Keratinocyte (primary cell): ENCODE results near the gene DLL4. TPM values are rescaled to one million over a fixed set of nuclear protein-coding genes. Genes with fewer than 3 reads are reported as not detected.

ENCODE experiments used
- DNase-seq: peaks from one replicate; pipeline ENCODE4 v3.0.0-alpha.2; 2011; ENCODE audit warnings: low read depth, missing footprints, low spot score
- FAIRE-seq: peaks from 2 replicates; lab custom pipeline; 2011; peaks lifted over from hg19 to GRCh38; lab: Jason Lieb, UNC
- H2AFZ ChIP-seq: 2 replicates; pipeline ENCODE4 v1.6.0; 2012; ENCODE audit warnings: low read length, control low read depth, inconsistent platforms; ENCODE audit not compliant: control insufficient read depth
- H3K27ac ChIP-seq: 2 replicates; pipeline ENCODE4 v1.5.1; 2011; ENCODE audit warnings: low read length; ENCODE audit not compliant: control insufficient read depth, insufficient read depth
- H3K27me3 ChIP-seq: 3 replicates; pipeline ENCODE4 v1.6.0; 2011; ENCODE audit warnings: low read length; ENCODE audit not compliant: control insufficient read depth, insufficient read depth; ENCODE audit errors: extremely low read depth
- H3K36me3 ChIP-seq, 2 experiments: 2 replicates in 1 of 2; 3 replicates in 1 of 2; pipeline ENCODE4 v1.5.1; 2011; ENCODE audit warnings: low read length in 2 of 2, mild to moderate bottlenecking in 1 of 2; ENCODE audit not compliant: control insufficient read depth in 2 of 2, insufficient read depth in 2 of 2; ENCODE audit errors: extremely low read depth in 1 of 2
- H3K4me1 ChIP-seq: 3 replicates; pipeline ENCODE4 v1.5.1; 2011; ENCODE audit warnings: low read length; ENCODE audit not compliant: control insufficient read depth, insufficient read depth; ENCODE audit errors: extremely low read depth
- H3K4me2 ChIP-seq: 3 replicates; pipeline ENCODE4 v1.6.0; 2011; ENCODE audit warnings: low read depth, low read length; ENCODE audit not compliant: control insufficient read depth, insufficient read depth; ENCODE audit errors: extremely low read depth
- H3K4me3 ChIP-seq, 3 experiments: fragments of 200-600 bp in 1 of 3; sonication (generic) in 1 of 3; 2 replicates in 2 of 3; 3 replicates in 1 of 3; pipeline ENCODE4 v1.5.1; 2011 to 2016; ENCODE audit warnings: low read length in 3 of 3, mild to moderate bottlenecking in 3 of 3, control low read depth in 2 of 3, inconsistent platforms in 1 of 3, low read depth in 1 of 3, mixed read lengths in 1 of 3, mixed run types in 1 of 3, moderate library complexity in 1 of 3; ENCODE audit not compliant: control insufficient read depth in 2 of 3, insufficient read depth in 2 of 3; ENCODE audit errors: extremely low read depth in 1 of 3
- H3K79me2 ChIP-seq: 2 replicates; pipeline ENCODE4 v1.6.0; 2012; ENCODE audit warnings: low read length; ENCODE audit not compliant: control insufficient read depth, insufficient read depth
- H3K9ac ChIP-seq: 3 replicates; pipeline ENCODE4 v1.6.0; 2011; ENCODE audit warnings: low read length; ENCODE audit not compliant: control insufficient read depth, insufficient read depth; ENCODE audit errors: extremely low read depth
- H3K9me1 ChIP-seq: 3 replicates; pipeline ENCODE4 v1.6.0; 2011; ENCODE audit warnings: low read length; ENCODE audit not compliant: control insufficient read depth, insufficient read depth; ENCODE audit errors: extremely low read depth
- H3K9me3 ChIP-seq: 2 replicates; pipeline ENCODE4 v1.5.1; 2012; ENCODE audit warnings: low read depth, low read length; ENCODE audit not compliant: control insufficient read depth
- H4K20me1 ChIP-seq: 3 replicates; pipeline ENCODE4 v1.6.0; 2011; ENCODE audit warnings: low read length; ENCODE audit not compliant: control insufficient read depth, insufficient read depth; ENCODE audit errors: extremely low read depth
- EZH2 ChIP-seq: IDR thresholded peaks from one replicate; pipeline ENCODE4 v1.6.1; 2012; ENCODE audit warnings: inconsistent platforms, mild to moderate bottlenecking, low read length, moderate library complexity
- dilution Hi-C: fragments of 300-500 bp; cut with MboI; formaldehyde crosslinking; loops from one replicate; pipeline ENCODE4 v1.7.0; 2020; ENCODE audit warnings: low sequenced_read_pairs; ENCODE audit not compliant: extremely low pct_ligation_motif_present
- polyA plus RNA-seq, 5 experiments: library from polyadenylated mRNA; depleted of rRNA in 3 of 5; stranded (reverse) in 3 of 5; stranded (forward) in 1 of 5; unstranded in 1 of 5; fragments of >200 nt; gene quantifications; 1 replicate in 1 of 5; 2 replicates in 3 of 5; 3 replicates in 1 of 5; pipeline versions ENCODE4 v1.2.1 to v1.2.3, GENCODE V29; 2011 to 2012; ENCODE audit warnings: missing spikeins in 2 of 5, low read depth in 1 of 5, low replicate concordance in 1 of 5
- TF ChIP-seq, protein P1 (sequence below), 3 experiments: IDR thresholded peaks in 1 of 3; conservative IDR thresholded peaks in 1 of 3; optimal IDR thresholded peaks in 1 of 3; 2 replicates in 2 of 3; 3 replicates in 1 of 3; pipeline versions ENCODE3 to v1.5.1; 2011; ENCODE audit warnings: low read length in 3 of 3, mild to moderate bottlenecking in 3 of 3, moderate library complexity in 2 of 3, control low read depth in 1 of 3, inconsistent platforms in 1 of 3; ENCODE audit not compliant: insufficient read depth in 2 of 3; ENCODE audit errors: extremely low read depth in 1 of 3

The DLL4 gene
- polyA plus RNA-seq, 1 donor (not counting 4 experiments of a cell fraction or from before 2014, with no cell fraction given) = not detected

DNA sequence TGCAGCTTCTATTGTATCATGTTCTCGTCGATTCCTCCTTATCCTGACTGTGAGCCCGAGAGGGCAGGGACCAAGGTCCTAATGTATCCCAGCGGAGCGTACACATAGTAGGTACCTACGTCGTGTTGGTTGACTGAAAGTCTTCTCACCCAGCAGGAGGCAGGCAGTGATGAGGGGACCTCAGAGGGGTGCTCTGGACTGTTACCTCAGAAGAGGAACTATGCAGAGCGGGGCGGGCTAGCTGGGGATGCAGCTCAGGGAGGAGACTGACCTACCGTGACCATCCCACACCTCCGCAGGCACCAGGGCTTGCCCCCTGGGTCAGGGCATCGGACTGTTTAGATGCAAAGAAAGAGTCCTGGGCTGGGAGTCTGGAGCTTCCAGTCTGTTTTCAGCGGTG is 35.5 kb downstream of the DLL4 start:
- Histone ChIP-seq H3K79me2 (no peaks in the 10 kb centered on the region), H3K4me1 (no peaks in the 10 kb centered on the region), H3K4me2 (no peak overlapping the region), H3K9me3 (no peaks in the 10 kb centered on the region), H3K9ac (no peak overlapping the region), H2AFZ (no peak overlapping the region), H3K36me3 (no peaks in the 10 kb centered on the region), H3K27me3 (no peaks in the 10 kb centered on the region), H4K20me1 (no peaks in the 10 kb centered on the region), H3K27ac (no peak overlapping the region), H3K4me3 (no peak overlapping the region), H3K9me1 (no peaks in the 10 kb centered on the region)
- FAIRE-seq = no peak
- DNase-seq = no peak
- TF ChIP-seq, protein P1, sequence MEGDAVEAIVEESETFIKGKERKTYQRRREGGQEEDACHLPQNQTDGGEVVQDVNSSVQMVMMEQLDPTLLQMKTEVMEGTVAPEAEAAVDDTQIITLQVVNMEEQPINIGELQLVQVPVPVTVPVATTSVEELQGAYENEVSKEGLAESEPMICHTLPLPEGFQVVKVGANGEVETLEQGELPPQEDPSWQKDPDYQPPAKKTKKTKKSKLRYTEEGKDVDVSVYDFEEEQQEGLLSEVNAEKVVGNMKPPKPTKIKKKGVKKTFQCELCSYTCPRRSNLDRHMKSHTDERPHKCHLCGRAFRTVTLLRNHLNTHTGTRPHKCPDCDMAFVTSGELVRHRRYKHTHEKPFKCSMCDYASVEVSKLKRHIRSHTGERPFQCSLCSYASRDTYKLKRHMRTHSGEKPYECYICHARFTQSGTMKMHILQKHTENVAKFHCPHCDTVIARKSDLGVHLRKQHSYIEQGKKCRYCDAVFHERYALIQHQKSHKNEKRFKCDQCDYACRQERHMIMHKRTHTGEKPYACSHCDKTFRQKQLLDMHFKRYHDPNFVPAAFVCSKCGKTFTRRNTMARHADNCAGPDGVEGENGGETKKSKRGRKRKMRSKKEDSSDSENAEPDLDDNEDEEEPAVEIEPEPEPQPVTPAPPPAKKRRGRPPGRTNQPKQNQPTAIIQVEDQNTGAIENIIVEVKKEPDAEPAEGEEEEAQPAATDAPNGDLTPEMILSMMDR (optimal IDR thresholded peaks at IDR 0.05 in 1 of 3, IDR thresholded peaks at IDR 0.05 in 1 of 3, conservative IDR thresholded peaks at IDR 0.05 in 1 of 3; ENCODE audit: extremely low read depth in 1 of 3, insufficient read depth in 2 of 3, low read length in 3 of 3) = no peak
- no peak for TF ChIP-seq EZH2
- dilution Hi-C loops = no loop called here

DNA sequence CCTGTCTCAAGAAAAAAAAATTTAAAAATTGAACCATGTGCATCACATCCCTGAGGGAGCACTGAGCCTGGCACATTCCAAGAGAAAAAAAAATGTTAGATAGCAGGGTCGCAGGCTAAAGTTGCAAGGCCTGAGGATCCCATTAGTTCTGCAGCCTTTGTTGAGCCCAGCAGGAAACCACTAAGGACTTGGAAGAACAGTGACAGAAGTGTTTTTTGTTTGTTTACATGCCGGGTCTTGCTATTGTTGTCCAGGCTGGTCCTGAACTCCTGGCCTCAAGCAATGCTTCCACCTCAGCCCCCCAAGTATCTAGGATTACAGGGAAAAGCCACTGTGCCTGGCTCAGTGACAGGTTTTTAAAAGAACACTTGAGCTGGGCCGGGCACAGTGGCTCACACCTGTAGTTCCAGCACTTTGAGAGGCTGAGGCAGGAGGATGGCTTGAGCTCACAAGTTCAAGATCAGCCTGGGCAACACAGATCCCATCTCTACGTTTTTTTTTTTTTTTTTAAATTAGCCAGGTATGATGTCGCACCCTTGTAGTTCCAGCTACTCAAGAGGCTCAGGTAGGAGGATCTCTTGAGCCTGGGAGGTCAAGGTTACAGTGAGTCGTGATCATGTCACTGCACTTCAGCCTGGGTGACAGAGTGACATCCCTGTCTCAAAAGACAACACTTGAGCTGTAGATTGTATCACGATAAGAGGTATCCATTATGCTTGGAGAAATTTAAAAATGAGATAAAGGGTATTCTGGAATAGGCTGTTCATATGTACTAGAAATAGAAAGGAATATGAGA is 39.3 kb downstream of the DLL4 start:
- Histone ChIP-seq H3K27ac (no peak overlapping the region), H3K9me1 (no peaks in the 10 kb centered on the region), H3K36me3 (no peaks in the 10 kb centered on the region), H3K27me3 (no peaks in the 10 kb centered on the region), H3K79me2 (no peaks in the 10 kb centered on the region), H3K9me3 (no peaks in the 10 kb centered on the region), H4K20me1 (no peaks in the 10 kb centered on the region), H2AFZ (no peak overlapping the region), H3K4me2 (no peak overlapping the region), H3K4me3 (no peak overlapping the region), H3K4me1 (peaks cover 5% of the 10 kb centered on the region), H3K9ac (no peak overlapping the region)
- dilution Hi-C loops = no loop called here
- no peak for TF ChIP-seq EZH2
- TF ChIP-seq, protein P1 (optimal IDR thresholded peaks at IDR 0.05 in 1 of 3, IDR thresholded peaks at IDR 0.05 in 1 of 3, conservative IDR thresholded peaks at IDR 0.05 in 1 of 3; ENCODE audit: extremely low read depth in 1 of 3, insufficient read depth in 2 of 3, low read length in 3 of 3) = no peak
- DNase-seq = no peak
- FAIRE-seq = no peak
